GM19467 (cell line): ENCODE data around the gene KLF6.
A peak's percentile ranks its signal among the peaks of the same experiment; 100 is the strongest.

Source experiments
- ATAC-seq: cut with Tn5 transposase; IDR thresholded peaks from one replicate; pipeline ENCODE4 v1.9.1; 2021; ENCODE audit warnings: mild to moderate bottlenecking, moderate library complexity; ENCODE audit not compliant: unreplicated experiment

Gene KLF6

DNA sequence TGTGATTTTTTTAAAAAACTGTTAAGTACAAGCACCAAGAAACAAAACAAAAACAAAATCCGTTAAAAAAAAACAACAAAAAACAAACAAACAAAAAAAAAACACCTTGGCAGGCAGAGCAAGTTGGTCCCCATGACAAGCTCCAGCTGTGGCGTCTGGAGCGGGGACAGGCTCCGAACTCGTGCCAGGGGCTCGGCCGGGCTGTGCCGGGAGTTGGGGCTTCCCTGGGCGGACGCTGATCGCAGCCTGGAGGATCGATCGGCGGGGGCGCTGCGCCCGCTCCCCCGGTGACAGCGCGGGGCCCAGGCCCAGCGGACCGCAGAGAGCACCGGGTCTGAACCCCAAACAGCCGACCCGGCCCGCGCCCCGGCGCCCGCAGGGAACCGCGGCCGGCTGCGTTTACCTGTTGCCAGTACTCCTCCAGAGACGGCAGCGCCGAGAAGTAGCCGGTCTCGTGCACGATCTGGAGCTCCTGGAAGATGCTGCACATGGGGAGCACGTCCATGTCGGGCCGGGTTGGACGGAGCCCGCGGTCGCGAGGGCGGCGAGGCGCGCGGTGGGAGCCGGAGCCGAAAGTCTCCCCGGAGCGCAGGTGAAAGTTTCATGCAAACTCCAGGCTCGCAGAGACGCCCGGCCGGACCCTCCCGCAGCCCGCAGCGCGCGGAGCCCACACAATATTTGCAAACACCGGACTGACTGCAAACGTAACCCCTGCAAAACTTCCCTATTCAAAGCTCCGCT is at the start of gene KLF6:
Gene KLF6, minus strand, starts transcription at position 700 of the 741 bp plus-strand sequence. Its CDS starts 195 bp downstream, at position 505.
- ATAC-seq: peak; percentile 0

DNA sequence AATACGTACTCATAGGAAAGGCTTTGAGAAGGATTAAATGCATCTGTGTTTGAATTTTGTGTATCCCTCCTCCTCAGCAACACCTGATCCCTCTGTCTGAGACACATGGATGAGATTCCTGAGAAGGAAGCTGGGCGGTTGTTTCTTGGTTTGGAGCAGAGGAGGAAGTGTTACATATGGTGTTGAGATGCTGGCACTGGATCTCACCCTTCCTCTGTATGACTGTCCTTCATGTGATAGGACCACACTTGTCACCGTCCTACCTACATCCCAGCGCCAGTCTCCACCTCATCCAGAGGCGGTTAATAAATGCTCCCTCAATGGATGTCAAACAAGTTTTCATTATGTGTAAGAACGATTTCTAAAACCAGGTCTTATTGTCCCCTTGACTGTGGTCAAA is 49.4 kb upstream of the KLF6 start:
- ATAC-seq: no peak

DNA sequence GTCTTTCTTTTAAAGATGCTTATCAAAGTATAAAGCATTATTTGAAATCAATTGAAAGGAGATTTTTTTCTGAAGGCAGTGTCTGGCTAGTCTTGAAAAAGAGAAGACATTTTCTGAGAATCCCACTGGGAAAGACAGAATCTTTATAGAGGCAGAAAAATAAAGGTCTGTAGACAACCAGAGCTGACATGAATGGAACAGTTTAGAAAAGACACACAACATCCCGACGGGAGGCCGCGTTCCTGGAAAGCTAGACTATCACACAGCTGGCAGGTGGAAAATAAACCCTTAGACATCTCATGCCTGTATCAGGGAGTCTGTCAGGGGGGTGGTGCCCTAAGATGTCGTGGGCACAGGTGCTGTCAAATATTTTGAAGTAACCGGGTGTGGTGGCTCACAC is 48.0 kb upstream of the KLF6 start:
- no peak for ATAC-seq

DNA sequence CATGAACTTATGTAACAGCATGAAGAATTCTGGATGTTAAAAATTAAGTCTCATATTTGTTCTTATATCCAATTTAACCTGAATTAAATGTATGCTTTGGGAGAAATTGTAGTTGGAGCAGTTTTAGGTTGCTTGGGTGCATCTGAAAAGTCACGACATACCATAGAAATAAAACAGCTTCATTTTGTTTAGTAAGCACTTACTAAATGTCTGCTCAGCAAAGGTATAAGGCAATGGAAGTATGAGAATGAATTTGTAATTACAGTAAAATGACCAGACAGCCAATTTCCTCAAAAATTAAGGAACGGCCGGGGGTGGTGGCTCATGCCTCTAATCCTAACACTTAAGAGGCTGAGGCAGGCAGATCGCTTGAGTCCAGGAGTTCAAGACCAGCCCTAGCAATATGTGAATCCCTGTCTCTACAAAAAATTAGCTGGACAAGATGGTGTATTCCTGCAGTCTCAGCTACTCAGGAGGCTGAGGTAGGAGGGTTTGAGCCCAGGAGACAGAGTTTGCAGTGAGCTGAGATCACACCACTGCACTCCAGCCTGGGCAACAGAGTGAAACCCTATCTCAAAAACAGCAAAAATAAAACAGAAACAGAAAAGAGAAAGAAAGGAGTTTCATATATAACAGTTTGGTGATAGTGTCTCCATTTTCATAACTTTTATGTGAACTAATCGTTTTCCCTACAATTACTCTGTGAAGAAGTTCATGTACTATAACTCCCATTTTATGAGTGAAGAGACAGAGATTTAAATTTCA is 47.2 kb upstream of the KLF6 start:
- ATAC-seq: no peak

DNA sequence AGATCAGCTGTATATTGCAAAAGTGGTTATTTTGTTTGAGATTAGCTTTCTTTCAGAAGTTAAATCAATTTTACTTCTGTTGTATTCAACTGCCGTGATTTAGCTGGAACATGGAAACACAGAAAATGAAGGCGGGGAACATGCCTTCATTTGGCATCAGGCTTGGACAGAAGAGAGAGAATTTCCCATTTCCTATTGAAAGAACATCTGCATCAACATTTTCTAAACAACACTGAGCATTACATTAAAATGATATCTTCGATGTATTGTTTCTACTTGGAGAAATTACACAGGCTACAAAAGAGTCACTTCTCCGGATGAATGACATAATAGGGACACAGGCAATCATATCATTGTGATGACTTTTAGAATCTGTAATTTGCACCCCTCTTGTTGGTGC is 46.6 kb upstream of the KLF6 start:
- no peak for ATAC-seq

DNA sequence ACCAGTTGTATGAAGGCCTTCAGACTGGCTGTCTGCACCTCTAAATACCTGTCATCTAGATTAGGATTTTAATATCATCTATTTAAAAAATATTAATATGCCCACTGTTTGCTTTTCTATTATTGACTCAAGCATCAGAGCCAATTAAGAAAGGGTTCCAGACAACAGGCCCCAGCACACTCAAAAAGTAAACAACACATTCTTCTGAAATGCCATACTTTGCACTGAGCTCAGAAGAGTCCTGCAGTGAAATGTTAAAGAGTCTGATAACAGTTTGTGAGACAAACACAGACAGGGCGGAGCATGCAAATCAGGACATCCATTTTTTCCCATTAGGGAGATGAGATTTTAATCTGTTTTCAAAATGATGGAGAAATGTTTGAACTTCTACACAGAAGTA is 45.9 kb upstream of the KLF6 start:
- ATAC-seq: no peak

DNA sequence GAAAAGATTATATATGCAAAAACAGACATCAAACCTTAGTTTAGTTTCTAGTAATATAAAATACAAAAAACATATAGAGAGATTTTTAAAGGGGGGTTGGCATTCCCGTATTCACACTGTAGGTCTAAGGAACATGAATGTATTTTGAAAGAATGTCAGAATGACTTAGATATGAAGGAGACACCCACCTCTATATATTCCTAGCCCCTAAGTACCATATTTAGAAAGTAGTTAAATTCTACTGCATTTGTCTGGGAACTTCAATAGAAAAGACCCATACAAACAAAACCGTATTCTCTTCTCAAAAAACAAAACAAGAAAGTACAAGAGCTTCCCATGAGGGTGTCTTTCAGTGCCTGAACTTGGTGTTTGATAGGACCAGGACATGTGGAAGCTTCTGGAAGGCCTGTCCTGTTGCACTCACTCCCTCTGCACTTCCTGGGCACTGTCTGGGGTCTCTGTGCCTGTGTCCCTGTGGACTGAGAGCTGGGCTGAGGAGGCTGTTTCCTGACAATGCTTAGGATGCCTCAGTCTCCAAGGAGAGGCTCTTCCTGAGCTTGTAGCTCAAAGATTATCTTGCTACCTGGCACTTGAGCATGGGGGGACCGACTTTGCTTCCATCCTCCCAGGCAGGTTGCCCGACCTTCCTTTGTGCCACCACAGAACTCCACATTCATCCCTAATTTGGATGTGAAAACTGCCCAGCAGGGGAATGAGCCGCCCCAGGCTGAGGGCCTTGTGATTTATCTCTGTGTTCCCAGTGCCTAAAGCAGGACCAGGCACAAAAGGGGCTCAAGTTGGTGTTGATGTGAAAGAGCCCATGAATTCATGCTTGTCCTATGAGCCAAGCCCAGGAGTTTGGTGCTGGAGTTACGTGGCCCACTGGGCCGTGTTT is 44.4 kb upstream of the KLF6 start:
- no peak for ATAC-seq

DNA sequence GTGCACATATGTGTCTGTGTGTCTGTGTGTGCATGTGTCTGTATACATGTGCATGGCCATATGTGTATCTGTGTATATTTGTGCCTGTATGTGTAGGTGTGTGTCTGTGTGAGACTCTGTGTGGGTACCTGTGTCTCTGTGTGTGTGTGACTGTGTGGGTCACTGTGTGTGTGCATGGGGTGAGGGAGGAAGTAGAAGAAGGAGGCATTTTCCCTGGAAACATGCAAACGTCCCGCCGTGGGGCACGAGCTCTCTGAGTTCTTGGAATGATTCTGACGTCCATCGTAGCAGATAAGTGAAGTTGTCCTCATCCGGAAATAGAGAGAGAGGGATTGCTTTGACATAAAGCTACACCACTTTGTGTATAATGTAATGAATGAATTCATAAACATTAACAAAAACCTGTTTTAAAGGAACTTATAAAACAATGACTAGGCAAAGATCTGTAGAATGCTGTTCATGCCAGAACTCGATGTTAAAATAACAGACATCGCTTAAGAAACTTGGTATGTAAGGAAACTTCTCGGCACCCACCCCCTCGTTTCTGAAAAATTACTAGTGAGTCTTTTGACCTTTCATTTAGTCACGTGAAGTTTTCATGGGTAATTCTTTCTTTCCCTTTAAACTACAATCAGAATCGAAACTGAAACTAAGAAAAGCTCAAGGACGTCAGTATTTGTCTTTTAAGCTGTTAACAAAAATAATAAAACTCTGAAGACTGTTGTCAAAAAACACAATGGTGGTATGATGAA is 43.6 kb upstream of the KLF6 start:
- ATAC-seq: peak; percentile 43

DNA sequence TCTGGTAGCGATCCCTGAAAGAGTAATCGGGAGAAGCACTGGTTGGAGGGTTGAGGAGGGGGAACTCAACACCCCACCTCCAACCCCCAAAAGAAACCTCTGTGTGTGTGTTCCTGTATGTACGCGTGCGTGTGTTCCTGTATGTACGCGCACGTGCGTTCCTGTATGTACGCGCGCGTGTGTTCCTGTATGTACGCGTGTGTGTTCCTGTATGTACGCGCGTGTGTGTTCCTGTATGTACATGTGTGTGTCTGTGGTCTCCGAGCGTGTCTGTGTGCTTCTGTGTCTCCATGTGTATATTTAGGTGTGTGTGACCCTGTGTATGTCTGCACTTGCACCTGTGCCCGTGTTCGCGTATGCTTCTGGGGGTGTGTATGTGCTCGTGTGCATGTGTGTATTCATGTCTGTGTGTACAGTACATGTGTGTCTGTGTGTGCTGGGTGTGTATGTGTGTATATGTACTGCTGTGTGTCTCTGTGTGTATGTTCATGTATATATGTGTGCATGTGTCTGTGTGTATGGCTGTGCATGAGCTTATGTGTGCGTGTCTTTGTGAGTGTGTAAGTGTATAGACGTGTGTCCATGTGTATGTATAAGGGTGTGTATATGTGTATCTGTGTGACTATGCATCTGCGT is 42.9 kb upstream of the KLF6 start:
- ATAC-seq: no peak

DNA sequence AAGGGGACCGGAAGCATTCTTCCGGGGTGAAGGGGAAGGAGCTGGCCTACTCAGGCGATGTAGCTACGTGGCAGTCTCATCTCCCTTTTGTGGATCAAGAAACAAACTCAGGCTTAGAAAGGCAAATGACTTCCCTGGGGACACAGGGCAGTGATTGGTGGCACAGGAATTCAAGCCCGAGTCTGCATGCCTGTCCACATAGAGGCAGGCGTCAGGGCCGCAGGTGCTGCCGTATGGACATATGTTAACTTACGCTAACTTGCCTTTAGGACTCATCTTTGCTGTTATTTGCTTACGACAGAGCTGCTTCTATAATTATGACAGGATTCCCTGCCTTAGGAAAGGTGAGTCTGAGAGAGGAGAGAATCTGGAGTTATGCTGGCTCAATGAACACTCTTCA is 42.3 kb upstream of the KLF6 start:
- no peak for ATAC-seq

DNA sequence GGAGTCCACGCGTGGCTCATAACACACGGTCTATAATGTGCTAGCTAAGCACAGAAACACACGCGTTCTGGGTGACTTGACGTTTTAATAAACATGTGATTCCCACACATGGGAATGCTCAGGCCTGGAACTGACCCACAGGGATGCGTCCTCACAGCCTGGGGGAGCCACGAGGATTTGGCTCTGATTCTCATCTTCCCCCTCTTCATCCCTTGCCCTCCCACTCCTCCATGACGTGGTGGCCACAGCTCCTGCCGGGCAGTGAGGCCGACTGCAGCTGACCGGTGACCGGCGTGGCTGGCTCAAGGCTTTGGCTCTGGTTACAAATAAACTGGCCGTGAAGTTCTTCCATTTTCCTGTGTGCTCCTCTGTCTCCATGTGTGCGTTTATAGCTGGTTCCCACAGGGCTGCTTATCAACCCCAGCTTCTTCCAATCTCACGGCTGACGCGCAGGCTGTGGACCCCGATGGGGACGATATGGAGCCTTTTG is 40.9 kb upstream of the KLF6 start:
- no peak for ATAC-seq

DNA sequence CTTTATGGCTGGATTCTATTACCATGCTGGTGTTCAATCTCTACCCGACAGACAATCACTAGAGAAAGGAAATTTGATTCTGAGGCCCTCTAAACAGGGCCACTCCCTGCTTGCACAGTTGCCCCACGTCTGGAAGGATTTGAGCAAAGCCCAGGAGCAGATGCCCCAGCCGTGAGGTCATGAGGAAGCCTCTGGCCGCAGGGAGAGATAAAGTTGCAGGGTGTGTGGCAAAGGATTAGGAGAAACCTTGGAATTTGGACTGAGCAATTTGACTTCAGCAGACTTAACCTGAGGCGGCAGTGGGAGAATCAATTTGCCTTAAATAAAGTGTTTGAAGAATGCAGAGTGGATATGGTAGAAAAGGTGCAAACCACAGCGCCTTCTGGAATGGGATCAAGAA is 40.2 kb upstream of the KLF6 start:
- no peak for ATAC-seq

DNA sequence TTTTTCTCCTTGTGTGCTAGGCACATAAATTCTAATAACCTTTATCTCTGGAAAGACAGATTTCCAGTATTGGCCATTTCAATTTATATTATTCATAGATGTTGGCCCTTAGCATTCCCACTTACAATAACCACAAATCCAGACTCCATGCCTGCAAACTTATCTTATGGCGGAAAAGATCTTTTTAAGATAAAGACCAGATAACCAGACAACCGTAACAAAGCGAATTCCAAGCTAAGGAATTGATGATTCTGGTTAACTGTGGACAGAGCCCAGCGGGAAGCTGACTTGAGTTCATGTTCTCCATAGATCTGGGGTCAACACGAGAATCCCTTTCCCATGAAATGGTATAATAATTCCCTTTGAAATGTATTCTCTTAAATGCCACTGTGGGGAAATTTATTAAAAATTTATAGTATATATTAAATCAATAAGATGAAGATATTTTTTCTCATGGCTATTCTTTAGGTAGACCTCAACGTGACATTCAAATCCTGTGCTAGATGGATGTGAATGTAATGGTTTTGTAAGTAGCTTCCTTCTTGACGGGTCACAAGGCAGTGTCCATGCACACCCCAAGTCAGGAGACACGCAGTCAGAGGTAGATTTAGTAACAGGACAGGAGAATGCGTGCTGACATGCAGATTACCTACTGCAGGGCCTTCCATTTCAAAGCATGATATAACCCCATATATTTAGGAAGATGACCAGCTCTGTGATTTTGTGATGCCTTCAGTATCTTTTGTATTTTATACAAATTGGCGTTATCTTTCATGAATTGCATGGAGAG is 37.7 kb upstream of the KLF6 start:
- no peak for ATAC-seq

DNA sequence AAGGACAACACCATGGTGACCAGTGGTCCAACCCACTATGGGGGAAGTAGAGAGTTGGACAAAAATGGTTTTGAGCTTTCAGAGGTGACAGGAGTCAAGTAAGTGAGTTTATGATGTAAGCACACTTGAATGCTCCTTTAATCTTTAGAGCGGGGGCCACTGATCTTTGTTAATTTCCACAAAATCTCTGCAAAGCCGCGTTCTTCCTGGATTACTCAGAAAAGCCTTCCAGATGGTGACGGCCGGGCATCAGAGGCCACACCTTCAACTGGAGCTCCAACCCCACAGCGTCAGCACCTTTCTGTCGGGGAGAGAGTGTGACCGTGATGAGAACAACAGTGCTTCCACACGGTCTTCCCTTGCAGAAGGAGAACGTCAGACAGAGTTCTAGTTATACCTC is 35.2 kb upstream of the KLF6 start:
- no peak for ATAC-seq

DNA sequence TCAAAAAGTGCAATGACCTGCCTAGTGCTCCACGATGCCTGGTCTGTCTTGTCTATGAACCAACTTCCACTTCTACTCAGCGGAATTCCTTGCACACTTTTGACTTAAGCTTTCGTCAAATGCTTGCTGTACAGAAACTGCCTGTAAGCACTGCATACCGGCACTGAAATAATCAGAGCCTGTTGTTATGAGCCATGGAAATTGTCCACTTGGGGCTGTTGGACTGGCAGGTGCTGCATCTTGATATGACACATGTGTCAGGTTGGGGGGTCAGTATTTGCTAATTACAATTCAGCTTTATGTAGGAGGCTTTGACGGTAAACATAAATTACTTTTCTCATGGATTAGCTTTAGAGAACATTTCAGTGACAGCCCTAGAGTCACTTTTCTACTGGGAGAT is 32.0 kb upstream of the KLF6 start:
- ATAC-seq: no peak

DNA sequence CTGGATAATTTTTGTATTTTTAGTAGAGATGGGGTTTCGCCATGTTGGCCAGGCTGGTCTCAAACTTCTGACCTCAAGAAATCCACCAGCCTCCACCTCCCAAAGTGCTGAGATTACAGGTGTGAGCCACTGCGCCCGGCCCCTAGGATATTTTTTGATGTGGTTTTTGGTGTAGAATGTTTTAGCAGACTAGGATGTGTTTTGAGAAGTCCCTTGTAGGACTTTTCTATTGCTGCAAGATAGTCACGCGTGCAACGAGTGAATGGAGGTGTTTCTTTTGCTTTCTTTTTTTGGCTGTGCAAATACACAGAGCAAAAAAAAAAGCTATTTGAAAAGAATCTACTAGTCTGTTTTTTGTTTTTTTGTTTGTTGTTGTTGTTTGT is 29.8 kb upstream of the KLF6 start:
- no peak for ATAC-seq

DNA sequence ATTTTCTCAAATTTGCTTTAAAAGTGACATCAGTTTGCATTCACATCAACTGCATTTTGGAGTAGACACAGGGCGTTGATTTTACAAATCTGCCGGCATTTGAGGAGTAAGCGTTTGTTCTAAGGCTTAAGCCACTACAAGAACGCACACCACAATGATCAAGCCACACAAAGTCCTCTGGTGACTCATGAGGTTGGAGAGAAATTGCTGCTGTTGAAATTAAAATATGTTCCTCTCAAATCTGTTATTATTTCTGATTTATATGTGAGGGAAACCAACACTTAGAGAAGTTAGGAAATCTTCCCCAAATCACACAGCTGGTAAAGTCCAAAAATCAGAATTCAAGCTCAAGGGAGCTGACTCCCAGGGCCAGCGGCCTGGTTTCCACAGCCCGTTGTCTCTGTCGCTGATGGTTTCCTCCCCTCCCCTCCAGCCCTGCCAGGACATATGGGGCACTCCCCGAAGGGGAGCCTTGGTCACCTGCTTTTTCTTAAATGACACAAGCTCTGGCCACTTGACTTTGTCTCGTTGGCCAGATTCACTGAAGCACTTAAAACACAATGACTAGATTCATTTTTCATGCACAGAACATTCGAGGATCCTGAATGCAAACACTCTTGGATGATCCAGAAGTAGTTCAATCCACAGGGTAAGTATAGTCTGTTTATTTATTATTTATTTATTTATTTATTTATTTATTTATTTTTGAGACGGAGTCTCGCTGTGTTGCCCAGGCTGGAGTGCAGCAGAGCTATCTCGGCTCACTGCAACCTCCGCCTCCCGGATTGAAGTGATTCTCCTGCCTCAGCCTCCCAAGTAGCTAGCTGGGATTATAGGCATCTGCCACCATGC is 29.2 kb upstream of the KLF6 start:
- ATAC-seq: no peak

DNA sequence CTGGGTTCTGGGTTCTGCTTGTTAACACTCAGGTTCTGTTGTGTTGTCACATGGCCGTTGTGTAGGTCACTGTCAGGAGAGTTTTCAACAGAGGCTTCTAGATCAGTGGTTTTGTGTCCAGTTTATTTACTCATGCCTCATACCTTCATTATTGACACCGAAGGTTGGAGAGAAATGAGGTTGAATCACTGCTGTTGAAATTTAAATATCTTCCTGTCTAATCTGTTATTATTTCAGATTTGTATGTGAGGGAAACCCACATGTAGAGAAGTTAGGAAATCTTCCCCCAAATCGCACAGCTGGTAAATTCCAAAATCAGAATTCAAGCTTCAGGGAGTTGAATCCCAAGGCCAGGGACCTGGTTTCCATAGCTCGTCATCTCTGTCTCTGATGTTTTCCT is 28.3 kb upstream of the KLF6 start:
- ATAC-seq: no peak
